Caco-2 (cell line): ENCODE measurements around the gene DLG4. TPM values are rescaled to one million over a fixed set of nuclear protein-coding genes. Genes with fewer than 3 reads are reported as not detected.

Experiments used
- BruUV-seq: library from RNA; stranded (reverse); fragments of 400-500 nt; replicated peaks from 2 replicates; lab custom pipeline; 2021; lab: Mats Ljungman, UMichigan
- CTCF ChIA-PET: fragments of 300-600 bp; sonication (Branson Sonifier 250); formaldehyde crosslinking; loops from one replicate; lab custom pipeline; 2022; ENCODE audit warnings: antibody characterized with exemption; lab: Charles Lee
- POLR2A ChIA-PET: fragments of 300-600 bp; sonication (Branson Sonifier 250); formaldehyde crosslinking; loops from one replicate; lab custom pipeline; 2022; ENCODE audit warnings: antibody characterized with exemption; lab: Charles Lee
- DNase-seq, 2 experiments: peaks; one replicate each; pipeline versions ENCODE4 v3.0.0 to v3.0.0-alpha.2; 2020 to 2022
- H3K27me3 ChIP-seq: replicated peaks from 2 replicates; pipeline ENCODE4 v1.6.0; 2011; ENCODE audit warnings: low read length; ENCODE audit not compliant: control insufficient read depth, insufficient read depth
- H3K36me3 ChIP-seq: 2 replicates; pipeline ENCODE4 v1.5.1; 2011; ENCODE audit warnings: low read length; ENCODE audit not compliant: control insufficient read depth, insufficient read depth
- H3K4me1 ChIP-seq: fragments of 250-450 bp; sonication (Bioruptor Pico); 2 replicates; pipeline ENCODE4 v1.5.1; 2020; ENCODE audit warnings: mild to moderate bottlenecking
- H3K4me3 ChIP-seq: 2 replicates; pipeline ENCODE4 v1.5.1; 2011; ENCODE audit warnings: low read depth, mild to moderate bottlenecking, control low read depth, low read length
- H3K9me3 ChIP-seq: fragments of 250-450 bp; sonication (Bioruptor Pico); 2 replicates; pipeline ENCODE4 v1.5.1; 2020; ENCODE audit warnings: mild to moderate bottlenecking, moderate library complexity
- H3K27ac Mint-ChIP-seq: one replicate; pipeline ENCODE4 v1.8.0; 2022; ENCODE audit warnings: mixed read lengths; ENCODE audit not compliant: unreplicated experiment
- H3K27me3 Mint-ChIP-seq: one replicate; pipeline ENCODE4 v1.8.0; 2022; ENCODE audit warnings: mixed read lengths; ENCODE audit not compliant: insufficient read depth, unreplicated experiment
- H3K36me3 Mint-ChIP-seq: one replicate; pipeline ENCODE4 v1.8.0; 2022; ENCODE audit warnings: mild to moderate bottlenecking, mixed read lengths; ENCODE audit not compliant: insufficient read depth, unreplicated experiment
- H3K4me1 Mint-ChIP-seq: one replicate; pipeline ENCODE4 v1.8.0; 2022; ENCODE audit warnings: low read depth, mixed read lengths; ENCODE audit not compliant: unreplicated experiment
- H3K4me3 Mint-ChIP-seq: one replicate; pipeline ENCODE4 v1.8.0; 2022; ENCODE audit warnings: mild to moderate bottlenecking, moderate library complexity, mixed read lengths; ENCODE audit not compliant: unreplicated experiment
- H3K9me3 Mint-ChIP-seq: one replicate; pipeline ENCODE4 v1.8.0; 2022; ENCODE audit warnings: mixed read lengths; ENCODE audit not compliant: unreplicated experiment
- CTCF ChIP-seq, 2 experiments: fragments of 200-600 bp in 1 of 2; IDR thresholded peaks; 1 replicate in 1 of 2; 2 replicates in 1 of 2; pipeline versions ENCODE4 v1.5.1 to v1.8.0; 2011 to 2022; ENCODE audit warnings: antibody characterized with exemption in 1 of 2, control low read depth in 1 of 2, inconsistent platforms in 1 of 2, low read depth in 1 of 2, low read length in 1 of 2, mild to moderate bottlenecking in 1 of 2, moderate library complexity in 1 of 2; ENCODE audit not compliant: insufficient read depth in 1 of 2, severe bottlenecking in 1 of 2, unreplicated experiment in 1 of 2
- intact Hi-C: fragments of 100-400 bp; cut with micrococcal nuclease; formaldehyde crosslinking; loops from one replicate; pipeline ENCODE4 v1.10.0; 2022; ENCODE audit not compliant: unreplicated experiment
- total RNA-seq: library from RNA; stranded (reverse); gene quantifications from 2 replicates; pipeline ENCODE4 v1.2.3, GENCODE V29; 2022

DLG4 gene
- total RNA-seq, 1 experiment from 2014 or later: 0.98 TPM

DNA sequence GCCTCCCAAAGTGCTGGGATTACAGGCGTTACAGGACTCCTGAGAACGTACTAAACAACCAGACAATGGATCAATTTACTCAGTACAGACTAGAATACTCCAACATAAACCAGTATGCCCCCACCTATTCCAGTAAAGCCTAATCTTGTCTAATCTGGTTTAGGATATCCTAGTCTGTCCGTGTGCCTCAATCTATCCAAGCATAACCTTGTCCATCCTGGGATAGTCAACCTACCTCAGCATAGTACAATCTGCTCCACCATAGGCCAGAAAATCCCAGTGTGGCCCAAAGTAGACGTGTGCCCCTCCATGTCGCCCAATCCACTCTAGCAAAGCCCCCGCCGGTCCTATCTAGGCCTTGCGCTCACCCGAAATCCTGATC, 14.1 kb upstream of the DLG4 start:
- Histone ChIP-seq H3K36me3 (no peaks in the 10 kb centered on the region; the same call in none of the 2 replicates), H3K4me1 (no peaks in the 10 kb centered on the region), H3K9me3 (no peaks in the 10 kb centered on the region), H3K4me3 (peak overlapping the region; percentile 65), H3K27me3 (no peaks in the 10 kb centered on the region)
- ChIA-PET POLR2A (interaction anchor here (0.6 to 1.2 kb wide), 2 partner anchors 14 to 1904 kb away, joined by 4 to 6 read pairs; partner anchors contain the start of genes ACADVL and DLG4), CTCF (interaction anchor here (0.9 kb wide), 1 partner anchor 13 kb away, joined by 3 read pairs; no protein-coding TSS in a partner anchor)
- no peak for DNase-seq
- BruUV-seq: no TSS peak
- H3K27ac Mint-ChIP-seq: peak overlapping the region; percentile 85
- intact Hi-C loops: no loop called here
- H3K36me3 Mint-ChIP-seq: peaks cover 72% of the 10 kb centered on the region
- H3K27me3 Mint-ChIP-seq: no peaks in the 10 kb centered on the region
- peaks cover 13% of the 10 kb centered on the region for H3K4me1 Mint-ChIP-seq
- peak overlapping the region; percentile 93 for H3K4me3 Mint-ChIP-seq
- H3K9me3 Mint-ChIP-seq: no peaks in the 10 kb centered on the region
- no peak for TF ChIP-seq CTCF (IDR thresholded peaks at IDR 0.05; ENCODE audit: insufficient read depth in 1 of 2, low read depth in 1 of 2, low read length in 1 of 2, severe bottlenecking in 1 of 2, unreplicated experiment in 1 of 2)

GRCh38 chr17:7232114-7232513, 12.5 kb upstream of the DLG4 start:
- Mint-ChIP-seq H3K27ac (no peak overlapping the region), H3K9me3 (no peaks in the 10 kb centered on the region), H3K27me3 (no peaks in the 10 kb centered on the region), H3K4me1 (peaks cover 11% of the 10 kb centered on the region), H3K36me3 (peaks cover 70% of the 10 kb centered on the region), H3K4me3 (peak overlapping the region; percentile 10)
- no peaks in the 10 kb centered on the region for H3K4me1 ChIP-seq
- intact Hi-C loops: no loop called here
- no peak for DNase-seq
- no peak for TF ChIP-seq CTCF (IDR thresholded peaks at IDR 0.05; ENCODE audit: insufficient read depth in 1 of 2, low read depth in 1 of 2, low read length in 1 of 2, severe bottlenecking in 1 of 2, unreplicated experiment in 1 of 2)
- CTCF ChIA-PET: no interaction called here
- H3K27me3 ChIP-seq: no peaks in the 10 kb centered on the region
- no peaks in the 10 kb centered on the region; the same call in none of the 2 replicates for H3K36me3 ChIP-seq
- no peak overlapping the region; the same call in 1 of the 2 replicates for H3K4me3 ChIP-seq
- BruUV-seq: TSS peak; percentile 32
- POLR2A ChIA-PET: no interaction called here
- H3K9me3 ChIP-seq: no peaks in the 10 kb centered on the region

GRCh38 chr17:7229504-7229903, 9.9 kb upstream of the DLG4 start:
- Histone ChIP-seq H3K9me3 (no peaks in the 10 kb centered on the region), H3K4me3 (no peak overlapping the region), H3K4me1 (no peaks in the 10 kb centered on the region), H3K36me3 (no peaks in the 10 kb centered on the region; the same call in 1 of the 2 replicates), H3K27me3 (no peaks in the 10 kb centered on the region)
- no peak for TF ChIP-seq CTCF (IDR thresholded peaks at IDR 0.05; ENCODE audit: insufficient read depth in 1 of 2, low read depth in 1 of 2, low read length in 1 of 2, severe bottlenecking in 1 of 2, unreplicated experiment in 1 of 2)
- CTCF ChIA-PET: interaction anchor here (0.5 kb wide), 1 partner anchor 19 kb away, joined by 3 read pairs; no protein-coding TSS in a partner anchor
- H3K36me3 Mint-ChIP-seq: peaks cover 49% of the 10 kb centered on the region
- POLR2A ChIA-PET: no interaction called here
- BruUV-seq: no TSS peak
- H3K4me3 Mint-ChIP-seq: no peak overlapping the region
- no peaks in the 10 kb centered on the region for H3K27me3 Mint-ChIP-seq
- H3K27ac Mint-ChIP-seq: no peak overlapping the region
- intact Hi-C loops: no loop called here
- no peak for DNase-seq
- H3K9me3 Mint-ChIP-seq: no peaks in the 10 kb centered on the region
- H3K4me1 Mint-ChIP-seq: peaks cover 6% of the 10 kb centered on the region
